Activated naive CD8-positive, alpha-beta T cell treated with anti-CD3 and anti-CD28 coated beads, Interleukin-2, amount 50 U/mL, for 24 hours (primary cell): ENCODE results near the gene BRF1.

Experiments
- ATAC-seq: fragments of 150-1000 bp; cut with Tn5 transposase; one replicate; pipeline ENCODE4 v1.10.0; 2021
- DNase-seq: peaks from one replicate; pipeline ENCODE4 v3.0.0; 2021
- H3K27ac Mint-ChIP-seq: one replicate; pipeline ENCODE4 v1.8.0; 2021; ENCODE audit warnings: mild to moderate bottlenecking, mixed read lengths
- H3K27me3 Mint-ChIP-seq: one replicate; pipeline ENCODE4 v1.8.0; 2021; ENCODE audit warnings: mixed read lengths
- H3K36me3 Mint-ChIP-seq: one replicate; pipeline ENCODE4 v1.8.0; 2021; ENCODE audit warnings: low read depth, mixed read lengths
- H3K4me1 Mint-ChIP-seq: one replicate; pipeline ENCODE4 v1.8.0; 2021; ENCODE audit warnings: mixed read lengths
- H3K4me3 Mint-ChIP-seq: one replicate; pipeline ENCODE4 v1.8.0; 2021; ENCODE audit warnings: mild to moderate bottlenecking, moderate library complexity, mixed read lengths
- H3K9me3 Mint-ChIP-seq: one replicate; pipeline ENCODE4 v1.8.0; 2021; ENCODE audit warnings: mixed read lengths

BRF1 gene

GRCh38 chr14:105206873-105207272 is 93.9 kb downstream of the BRF1 start:
- no peak overlapping the region for H3K27ac Mint-ChIP-seq
- H3K4me3 Mint-ChIP-seq: no peak overlapping the region
- DNase-seq (no peak), ATAC-seq (no peak)
- H3K9me3 Mint-ChIP-seq: no peaks in the 10 kb centered on the region
- no peaks in the 10 kb centered on the region for H3K27me3 Mint-ChIP-seq
- H3K36me3 Mint-ChIP-seq: no peaks in the 10 kb centered on the region
- peaks cover 6% of the 10 kb centered on the region for H3K4me1 Mint-ChIP-seq

DNA sequence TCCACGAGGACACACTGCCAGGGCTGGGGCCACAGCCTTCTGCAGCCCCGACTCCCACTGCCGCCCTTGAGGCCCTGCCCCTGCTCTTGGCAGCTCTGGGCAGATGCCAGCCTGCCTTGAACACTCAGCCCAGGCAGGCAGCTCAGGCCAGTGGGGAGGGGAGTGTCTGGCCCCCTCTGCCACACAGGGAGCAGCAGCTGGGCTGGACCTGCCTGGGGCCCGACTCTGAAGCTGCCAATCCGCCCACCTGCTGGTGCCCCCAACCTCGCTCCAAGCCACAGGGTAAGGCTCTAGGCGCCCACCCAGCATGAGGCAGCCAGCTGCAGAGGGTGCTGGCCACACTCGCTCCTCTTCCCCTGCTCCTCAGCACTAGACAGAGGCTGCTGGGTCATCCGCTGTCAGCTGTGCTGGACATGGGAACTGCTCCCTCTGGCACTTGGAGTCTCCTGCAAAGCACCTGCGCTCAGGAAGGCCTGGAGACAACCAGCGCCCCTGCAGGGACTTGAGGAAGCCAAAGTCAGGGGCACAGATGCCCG is 95.1 kb downstream of the BRF1 start:
- Mint-ChIP-seq H3K4me1 (peaks cover 9% of the 10 kb centered on the region), H3K27me3 (peaks cover under 1% of the 10 kb centered on the region), H3K9me3 (no peaks in the 10 kb centered on the region), H3K36me3 (no peaks in the 10 kb centered on the region), H3K4me3 (no peak overlapping the region), H3K27ac (no peak overlapping the region)
- DNase-seq (no peak), ATAC-seq (no peak)

GRCh38 chr14:105204931-105205672 is 95.7 kb downstream of the BRF1 start:
- Mint-ChIP-seq H3K27me3 (peaks cover 6% of the 10 kb centered on the region), H3K4me3 (no peak overlapping the region), H3K27ac (no peak overlapping the region), H3K9me3 (no peaks in the 10 kb centered on the region), H3K36me3 (no peaks in the 10 kb centered on the region), H3K4me1 (peaks cover 9% of the 10 kb centered on the region)
- no peak for DNase-seq
- no peak for ATAC-seq

DNA sequence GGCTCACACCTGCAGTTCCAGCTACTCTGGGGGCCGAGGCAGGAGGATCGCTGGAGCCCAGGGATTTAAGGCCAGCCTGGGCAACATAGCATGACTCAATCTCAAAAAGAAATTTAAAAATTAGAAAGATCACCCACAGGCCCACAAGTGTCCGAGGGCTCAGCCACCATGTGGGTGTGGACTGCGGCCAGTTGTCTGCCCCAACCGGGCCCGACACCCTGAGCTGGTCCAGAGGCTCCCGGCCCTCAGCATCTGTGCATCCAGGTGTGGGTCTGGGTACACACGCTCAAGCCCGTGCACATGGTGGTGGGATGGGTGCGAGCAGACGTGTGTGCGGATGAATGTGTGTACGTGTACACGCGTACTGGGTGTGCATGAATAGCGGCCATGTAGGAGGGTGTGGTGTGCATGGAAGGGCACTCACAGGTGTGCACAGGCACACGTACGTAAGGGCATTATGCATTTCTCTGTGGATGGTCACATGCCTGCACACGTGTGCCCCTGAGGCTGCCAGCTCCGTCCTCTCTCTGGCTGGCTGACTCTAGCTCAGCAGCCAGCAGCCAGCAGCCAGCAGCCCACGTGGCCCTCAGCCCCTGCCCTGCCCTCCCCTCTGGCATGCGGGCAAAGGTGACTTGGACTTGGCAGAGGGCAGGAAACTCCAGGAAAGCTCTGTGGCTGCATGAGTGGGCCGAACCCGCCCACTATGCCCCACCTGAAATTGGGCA is 96.4 kb downstream of the BRF1 start:
- no peaks in the 10 kb centered on the region for H3K36me3 Mint-ChIP-seq
- peaks cover 9% of the 10 kb centered on the region for H3K4me1 Mint-ChIP-seq
- DNase-seq (no peak), ATAC-seq (no peak)
- peaks cover 10% of the 10 kb centered on the region for H3K27me3 Mint-ChIP-seq
- no peak overlapping the region for H3K4me3 Mint-ChIP-seq
- no peaks in the 10 kb centered on the region for H3K9me3 Mint-ChIP-seq
- no peak overlapping the region for H3K27ac Mint-ChIP-seq

GRCh38 chr14:105203701-105204100 is 97.1 kb downstream of the BRF1 start:
- H3K36me3 Mint-ChIP-seq: no peaks in the 10 kb centered on the region
- no peak overlapping the region for H3K27ac Mint-ChIP-seq
- H3K4me1 Mint-ChIP-seq: peaks cover 9% of the 10 kb centered on the region
- H3K4me3 Mint-ChIP-seq: no peak overlapping the region
- peaks cover 14% of the 10 kb centered on the region for H3K27me3 Mint-ChIP-seq
- DNase-seq (no peak), ATAC-seq (no peak)
- H3K9me3 Mint-ChIP-seq: no peaks in the 10 kb centered on the region

GRCh38 chr14:105203057-105203531 is 97.7 kb downstream of the BRF1 start:
- ATAC-seq: no peak
- peak; percentile 77 for DNase-seq
- Mint-ChIP-seq H3K27ac (no peak overlapping the region), H3K36me3 (no peaks in the 10 kb centered on the region), H3K27me3 (peaks cover 18% of the 10 kb centered on the region), H3K4me1 (peaks cover 9% of the 10 kb centered on the region), H3K4me3 (no peak overlapping the region), H3K9me3 (no peaks in the 10 kb centered on the region)

DNA sequence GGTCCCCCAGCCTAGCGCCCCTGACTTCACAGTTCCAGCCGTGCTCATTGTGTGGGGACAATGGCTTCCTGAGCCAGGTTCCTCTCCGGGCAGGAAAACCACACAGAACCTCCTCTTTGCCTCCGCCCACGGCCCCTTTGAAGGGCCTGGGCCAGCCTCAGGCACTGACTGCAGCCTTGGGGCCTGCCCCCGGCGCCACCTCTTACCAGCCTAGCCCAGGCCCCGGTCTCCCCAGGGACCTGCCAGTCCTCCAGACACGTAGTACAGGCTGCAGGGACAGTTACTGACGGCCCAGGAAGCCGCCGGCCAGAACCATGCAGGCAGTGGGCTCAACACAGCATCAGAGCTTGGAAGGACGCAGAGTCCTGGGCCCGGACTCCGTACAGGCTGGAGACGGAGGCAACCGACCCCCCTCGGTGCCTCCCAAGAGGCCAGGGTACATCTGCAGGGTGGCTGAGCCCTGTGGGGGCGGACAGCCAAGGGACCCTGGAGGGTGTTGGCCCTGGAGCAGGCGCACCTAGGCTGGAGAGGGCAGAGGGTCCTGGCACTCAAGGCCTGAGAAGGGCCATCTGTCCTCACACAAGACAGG is 98.8 kb downstream of the BRF1 start:
- no peaks in the 10 kb centered on the region for H3K36me3 Mint-ChIP-seq
- H3K4me3 Mint-ChIP-seq: no peak overlapping the region
- DNase-seq (peak; percentile 62), ATAC-seq (peak; percentile 67)
- H3K27ac Mint-ChIP-seq: no peak overlapping the region
- H3K27me3 Mint-ChIP-seq: peaks cover 22% of the 10 kb centered on the region
- H3K4me1 Mint-ChIP-seq: peaks cover 9% of the 10 kb centered on the region
- H3K9me3 Mint-ChIP-seq: no peaks in the 10 kb centered on the region

DNA sequence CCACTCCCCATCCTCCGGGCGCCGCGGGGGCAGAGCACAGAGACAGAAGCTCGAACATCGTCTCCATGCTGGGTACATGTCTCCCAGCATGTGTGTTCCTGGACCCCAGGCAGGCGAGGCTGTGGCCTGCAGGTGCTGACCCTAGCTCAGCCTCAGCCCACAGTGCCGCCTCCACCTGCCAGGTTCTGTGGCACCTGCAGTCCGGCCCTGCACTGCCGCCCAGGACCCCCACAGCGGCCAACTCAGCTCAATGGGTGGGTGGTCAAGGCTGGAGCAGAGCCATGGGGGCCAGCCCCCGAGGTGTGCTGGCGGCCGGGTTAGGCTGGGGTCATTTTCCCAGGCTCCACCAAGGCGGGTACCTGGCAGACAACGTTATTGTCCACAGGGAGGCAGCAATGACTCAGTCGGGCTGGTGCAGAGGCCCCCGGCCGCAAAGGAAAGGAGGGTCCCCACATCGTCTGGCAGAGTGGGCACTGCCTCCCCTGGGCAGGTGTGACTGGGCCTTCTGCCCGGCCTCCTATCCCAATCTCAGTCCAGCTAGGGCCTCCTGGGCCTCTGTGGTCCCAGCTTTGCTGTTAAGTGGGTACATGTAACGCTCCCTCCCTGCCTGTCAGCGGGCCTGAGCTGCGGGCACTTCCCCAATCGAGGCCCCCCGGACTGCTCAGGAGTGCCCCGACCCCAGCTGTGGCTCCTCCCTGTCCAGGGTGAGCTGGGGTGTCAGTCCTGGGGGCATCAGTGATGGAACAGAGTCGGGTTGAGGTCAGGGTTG is 99.5 kb downstream of the BRF1 start:
- ATAC-seq (peak; percentile 6), DNase-seq (no peak)
- no peak overlapping the region for H3K4me3 Mint-ChIP-seq
- peaks cover 22% of the 10 kb centered on the region for H3K27me3 Mint-ChIP-seq
- H3K27ac Mint-ChIP-seq: no peak overlapping the region
- H3K9me3 Mint-ChIP-seq: no peaks in the 10 kb centered on the region
- H3K4me1 Mint-ChIP-seq: peaks cover 9% of the 10 kb centered on the region
- H3K36me3 Mint-ChIP-seq: no peaks in the 10 kb centered on the region

DNA sequence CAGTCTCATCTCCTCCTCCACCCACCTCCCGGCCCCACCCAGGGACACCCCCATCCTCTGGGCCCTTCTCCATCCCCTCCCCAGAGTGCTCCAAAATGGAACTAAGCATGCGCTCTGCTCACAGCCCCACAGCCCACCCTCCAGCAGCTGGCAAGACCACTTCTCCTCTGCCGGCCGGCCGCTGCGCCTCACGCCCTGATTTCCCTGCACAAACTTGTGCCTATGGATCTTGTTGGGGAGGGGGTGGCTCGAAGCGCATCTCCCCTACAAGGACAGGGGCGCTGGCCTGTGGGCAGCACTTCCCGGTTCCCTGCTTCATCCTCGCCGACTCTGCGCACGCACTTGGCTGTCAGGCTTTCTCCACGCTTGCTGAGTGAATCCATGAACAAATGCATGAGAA is 100.2 kb downstream of the BRF1 start:
- H3K4me3 Mint-ChIP-seq: no peak overlapping the region
- H3K9me3 Mint-ChIP-seq: no peaks in the 10 kb centered on the region
- H3K27ac Mint-ChIP-seq: no peak overlapping the region
- H3K4me1 Mint-ChIP-seq: peaks cover 16% of the 10 kb centered on the region
- peaks cover 26% of the 10 kb centered on the region for H3K27me3 Mint-ChIP-seq
- no peak for DNase-seq
- no peaks in the 10 kb centered on the region for H3K36me3 Mint-ChIP-seq
- ATAC-seq: no peak

DNA sequence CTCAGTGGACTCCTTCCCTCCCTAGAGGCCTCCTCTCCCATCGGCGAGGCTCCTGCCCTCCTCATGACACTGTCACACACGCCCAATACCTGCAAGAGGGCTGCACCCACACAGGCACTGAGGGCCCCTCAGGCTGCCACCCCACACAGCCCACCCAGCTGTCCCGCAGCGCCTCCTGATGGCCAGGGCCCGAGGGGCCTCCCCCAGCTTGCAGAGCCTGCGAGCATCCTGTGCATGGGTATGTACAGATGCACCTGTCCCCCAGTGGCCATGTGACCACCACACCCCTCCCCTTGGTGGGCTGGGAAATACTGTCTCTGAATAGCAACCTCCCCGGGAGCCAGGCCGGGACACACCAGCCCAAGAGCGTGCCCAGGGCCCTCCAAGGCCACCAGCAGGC is 100.7 kb downstream of the BRF1 start:
- Mint-ChIP-seq H3K27me3 (peaks cover 30% of the 10 kb centered on the region), H3K36me3 (no peaks in the 10 kb centered on the region), H3K4me3 (no peak overlapping the region), H3K27ac (no peak overlapping the region), H3K9me3 (no peaks in the 10 kb centered on the region), H3K4me1 (peaks cover 17% of the 10 kb centered on the region)
- ATAC-seq (no peak), DNase-seq (no peak)

- ATAC-seq: no peak
- Mint-ChIP-seq H3K27me3 (peaks cover 37% of the 10 kb centered on the region), H3K27ac (no peak overlapping the region)
Measured at GRCh38 chr14:105199093-105199492, 101.7 kb downstream of the BRF1 start.

DNA sequence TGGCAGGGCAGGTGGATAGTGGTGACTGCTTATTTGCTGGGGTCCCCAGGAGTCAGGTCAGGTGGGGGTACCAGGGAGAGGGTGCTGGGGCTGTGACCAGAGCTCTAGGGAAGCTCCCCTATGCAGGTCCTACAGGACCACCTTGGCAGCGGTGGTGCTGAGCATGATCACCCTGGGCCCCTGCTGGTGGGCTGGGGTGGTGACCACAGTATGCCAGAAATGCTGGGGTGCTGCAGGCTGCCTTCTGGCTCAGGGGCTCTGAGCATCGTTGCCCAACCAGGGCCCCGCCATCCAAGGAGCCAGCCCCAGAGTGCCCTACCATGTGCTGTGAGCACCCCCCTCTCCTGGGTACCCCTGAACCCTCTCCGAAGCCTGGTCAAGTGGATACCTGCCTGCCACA is 102.2 kb downstream of the BRF1 start:
- H3K27me3 Mint-ChIP-seq: peaks cover 37% of the 10 kb centered on the region
- no peak overlapping the region for H3K27ac Mint-ChIP-seq
- no peak for ATAC-seq
- H3K4me1 Mint-ChIP-seq: peaks cover 26% of the 10 kb centered on the region
- no peak overlapping the region for H3K4me3 Mint-ChIP-seq
- H3K9me3 Mint-ChIP-seq: no peaks in the 10 kb centered on the region
- no peaks in the 10 kb centered on the region for H3K36me3 Mint-ChIP-seq
- no peak for DNase-seq

More at GRCh38 chr14:105199093-105199492, 101.7 kb downstream of the BRF1 start:
- Mint-ChIP-seq H3K4me3 (no peak overlapping the region), H3K9me3 (no peaks in the 10 kb centered on the region), H3K36me3 (no peaks in the 10 kb centered on the region), H3K4me1 (peaks cover 22% of the 10 kb centered on the region)
- no peak for DNase-seq

DNA sequence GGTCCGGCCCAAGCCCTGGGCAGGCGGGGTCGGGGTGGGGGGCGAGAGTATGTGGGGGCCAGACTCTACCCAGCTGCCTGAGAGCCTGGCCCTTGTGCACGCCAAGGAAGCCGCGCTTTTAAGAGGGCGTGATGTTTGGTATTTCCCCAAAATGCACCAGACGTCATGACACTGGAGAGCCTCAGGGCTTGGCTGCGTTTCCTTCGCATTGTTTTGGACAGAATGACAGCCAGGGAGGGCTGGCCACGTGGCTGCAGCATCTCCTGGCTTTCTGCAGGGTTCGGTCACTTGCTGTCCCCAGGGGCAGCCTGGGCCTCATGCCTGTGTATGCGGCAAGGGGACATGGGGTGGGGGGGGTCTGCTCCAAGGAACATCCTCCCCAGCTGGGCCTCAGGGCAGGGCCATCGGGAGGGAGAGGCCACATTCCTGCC is 103.6 kb downstream of the BRF1 start:
- Mint-ChIP-seq H3K4me1 (peaks cover 32% of the 10 kb centered on the region), H3K36me3 (no peaks in the 10 kb centered on the region), H3K9me3 (no peaks in the 10 kb centered on the region), H3K27ac (no peak overlapping the region), H3K4me3 (no peak overlapping the region), H3K27me3 (peaks cover 37% of the 10 kb centered on the region)
- DNase-seq (no peak), ATAC-seq (peak; percentile 16)

- Mint-ChIP-seq H3K36me3 (no peaks in the 10 kb centered on the region), H3K27me3 (peaks cover 37% of the 10 kb centered on the region), H3K9me3 (no peaks in the 10 kb centered on the region), H3K4me3 (no peak overlapping the region), H3K27ac (no peak overlapping the region), H3K4me1 (peaks cover 26% of the 10 kb centered on the region)
- ATAC-seq: no peak
- no peak for DNase-seq
Measured at GRCh38 chr14:105196265-105196960, 104.4 kb downstream of the BRF1 start.
